Bronchial epithelial cell (primary cell): ENCODE data around the gene LRRC8E. TPM values are rescaled to one million over a fixed set of nuclear protein-coding genes. Genes with fewer than 3 reads are reported as not detected.

ENCODE experiments used
- DNase-seq: peaks from one replicate; pipeline ENCODE4 v3.0.0-alpha.2; 2010; ENCODE audit warnings: low read depth
- FAIRE-seq: peaks from 2 replicates; lab custom pipeline; 2011; peaks lifted over from hg19 to GRCh38; lab: Jason Lieb, UNC
- H3K27me3 ChIP-seq: 2 replicates; pipeline ENCODE4 v1.5.1; 2011; ENCODE audit warnings: low read length; ENCODE audit not compliant: control insufficient read depth, insufficient read depth
- H3K36me3 ChIP-seq: 2 replicates; pipeline ENCODE4 v1.5.1; 2011; ENCODE audit warnings: low read length; ENCODE audit not compliant: control insufficient read depth, insufficient read depth
- H3K4me3 ChIP-seq: 2 replicates; pipeline ENCODE4 v1.5.1; 2011; ENCODE audit warnings: mild to moderate bottlenecking, low read depth, low read length, control low read depth
- CTCF ChIP-seq: IDR thresholded peaks from 2 replicates; pipeline ENCODE4 v1.5.1; 2011; ENCODE audit warnings: mild to moderate bottlenecking, moderate library complexity, low read length, control low read depth, inconsistent platforms; ENCODE audit not compliant: insufficient read depth, severe bottlenecking
- total RNA-seq: library from RNA; depleted of rRNA; stranded (reverse); fragments of >200 nt; gene quantifications from 2 replicates; pipeline ENCODE4 v1.2.1, GENCODE V29; 2014

LRRC8E gene
- total RNA-seq, 1 donor from 2014 or later = 7.6 TPM

GRCh38 chr19:7869453-7869909 is 18.8 kb upstream of the LRRC8E start:
- peak; percentile 20 for DNase-seq
- no peak for FAIRE-seq
- H3K4me3 ChIP-seq = peak overlapping the region; percentile 41
- H3K27me3 ChIP-seq = peaks cover 9% of the 10 kb centered on the region
- TF ChIP-seq CTCF = no peak
- no peaks in the 10 kb centered on the region for H3K36me3 ChIP-seq

GRCh38 chr19:7869910-7870511 is 18.3 kb upstream of the LRRC8E start:
- Histone ChIP-seq H3K27me3 (peaks cover 11% of the 10 kb centered on the region), H3K4me3 (peak overlapping the region; percentile 41)
- DNase-seq = peak; percentile 21

GRCh38 chr19:7870571-7871436 is 17.5 kb upstream of the LRRC8E start:
- Histone ChIP-seq H3K4me3 (no peak overlapping the region), H3K36me3 (no peaks in the 10 kb centered on the region), H3K27me3 (peaks cover 11% of the 10 kb centered on the region)
- TF ChIP-seq CTCF = no peak
- no peak for FAIRE-seq
- DNase-seq = peak; percentile 61

More at GRCh38 chr19:7869910-7870511, 18.3 kb upstream of the LRRC8E start:
- FAIRE-seq = no peak
- H3K36me3 ChIP-seq = no peaks in the 10 kb centered on the region
- TF ChIP-seq CTCF = no peak

GRCh38 chr19:7871437-7872305 is 16.6 kb upstream of the LRRC8E start:
- Histone ChIP-seq H3K36me3 (no peaks in the 10 kb centered on the region), H3K4me3 (peak overlapping the region; percentile 29), H3K27me3 (peaks cover 11% of the 10 kb centered on the region)
- no peak for TF ChIP-seq CTCF
- DNase-seq (peak; percentile 87), FAIRE-seq (peak; percentile 32)

- no peak for TF ChIP-seq CTCF
- FAIRE-seq = no peak
Observed at GRCh38 chr19:7872306-7873204, 15.8 kb upstream of the LRRC8E start.

More at GRCh38 chr19:7872306-7873204, 15.8 kb upstream of the LRRC8E start:
- DNase-seq = no peak
- H3K27me3 ChIP-seq = peaks cover 11% of the 10 kb centered on the region
- H3K4me3 ChIP-seq = no peak overlapping the region
- no peaks in the 10 kb centered on the region for H3K36me3 ChIP-seq
